H1 (cell line): ENCODE data around the gene ARRDC2.

Source experiments
- BRCA1 ChIP-seq: IDR thresholded peaks from 2 replicates; pipeline ENCODE4 v1.6.1; 2012; ENCODE audit warnings: low read depth, low read length, improper control_type of control experiment
- CTCF ChIP-seq, 3 experiments: IDR thresholded peaks; 1 replicate in 2 of 3; 2 replicates in 1 of 3; pipeline versions ENCODE4 v1.5.1 to v1.6.1; 2011; ENCODE audit warnings: low read length in 3 of 3, mild to moderate bottlenecking in 3 of 3, inconsistent platforms in 2 of 3, low read depth in 1 of 3, moderate library complexity in 1 of 3; ENCODE audit not compliant: insufficient read depth in 1 of 3; ENCODE audit errors: control extremely low read depth in 1 of 3
- EP300 ChIP-seq, 2 experiments: IDR thresholded peaks; 1 replicate in 1 of 2; 2 replicates in 1 of 2; pipeline ENCODE4 v1.6.1; 2011 to 2012; ENCODE audit warnings: low read depth in 2 of 2, low read length in 2 of 2, mild to moderate bottlenecking in 2 of 2, borderline replicate concordance in 1 of 2, inconsistent platforms in 1 of 2, moderate library complexity in 1 of 2
- EZH2 ChIP-seq: fragments of 200-600 bp; sonication (generic); IDR thresholded peaks from 2 replicates; pipeline ENCODE4 v1.7.1; 2012; ENCODE audit warnings: low read depth, mild to moderate bottlenecking, moderate library complexity, low read length, inconsistent platforms; ENCODE audit not compliant: severe bottlenecking
- HDAC6 ChIP-seq: IDR thresholded peaks from one replicate; pipeline ENCODE4 v1.7.1; 2012; ENCODE audit warnings: low read depth, mild to moderate bottlenecking, inconsistent platforms, low read length, moderate library complexity
- MAX ChIP-seq: IDR thresholded peaks from 2 replicates; pipeline ENCODE4 v1.6.1; 2012; ENCODE audit warnings: inconsistent platforms
- PHF8 ChIP-seq: fragments of 200-600 bp; sonication (generic); conservative IDR thresholded peaks from 2 replicates; pipeline ENCODE4 v1.7.1; 2012; ENCODE audit warnings: low read depth, mild to moderate bottlenecking, inconsistent platforms, low read length, moderate library complexity
- POLR2A ChIP-seq, 2 experiments: IDR thresholded peaks; 1 replicate in 1 of 2; 2 replicates in 1 of 2; pipeline ENCODE4 v1.6.1; 2011; ENCODE audit warnings: low read depth in 2 of 2, low read length in 2 of 2, mild to moderate bottlenecking in 2 of 2; ENCODE audit errors: control extremely low read depth in 1 of 2
- POLR2AphosphoS5 ChIP-seq: IDR thresholded peaks from 2 replicates; pipeline ENCODE4 v1.6.1; 2011; ENCODE audit warnings: low read depth, low read length
- POU5F1 ChIP-seq: IDR thresholded peaks from 2 replicates; pipeline ENCODE4 v1.6.1; 2011; ENCODE audit warnings: low read depth, mild to moderate bottlenecking, low read length, moderate library complexity
- RAD21 ChIP-seq, 2 experiments: IDR thresholded peaks in 1 of 2; conservative IDR thresholded peaks in 1 of 2; 2 replicates each; pipeline ENCODE4 v1.6.1; 2011; ENCODE audit warnings: low read depth in 2 of 2, low read length in 2 of 2, improper control_type of control experiment in 1 of 2, inconsistent platforms in 1 of 2, mild to moderate bottlenecking in 1 of 2, moderate library complexity in 1 of 2
- TAF1 ChIP-seq: IDR thresholded peaks from 2 replicates; pipeline ENCODE4 v1.6.1; 2011; ENCODE audit warnings: mild to moderate bottlenecking, low read depth, low read length
- TEAD4 ChIP-seq: IDR thresholded peaks from 2 replicates; pipeline ENCODE4 v1.6.1; 2012; ENCODE audit warnings: low read depth, low read length, inconsistent platforms, mixed read lengths

- TF ChIP-seq BRCA1 (no peak), TAF1 (no peak), TEAD4 (no peak), CTCF (IDR thresholded peaks at IDR 0.05; ENCODE audit: control extremely low read depth in 1 of 3, insufficient read depth in 1 of 3, low read depth in 1 of 3, low read length in 3 of 3) (no peak), EP300 (IDR thresholded peaks at IDR 0.05; ENCODE audit: borderline replicate concordance in 1 of 2, low read depth in 2 of 2, low read length in 2 of 2) (no peak), MAX (no peak), EZH2 (no peak), RAD21 (IDR thresholded peaks at IDR 0.05 in 1 of 2, conservative IDR thresholded peaks at IDR 0.05 in 1 of 2; ENCODE audit: low read depth in 2 of 2, low read length in 2 of 2) (no peak), POU5F1 (no peak), POLR2A (IDR thresholded peaks at IDR 0.05; ENCODE audit: control extremely low read depth in 1 of 2, low read depth in 2 of 2, low read length in 2 of 2) (no peak), HDAC6 (no peak), POLR2AphosphoS5 (no peak), PHF8 (no peak)
These were observed 39.6 kb upstream of the ARRDC2 start for GRCh38 chr19:17968362-17968761.
